ENCODE data around the gene LIMD2.
A peak's percentile ranks its signal among the peaks of the same experiment; 100 is the strongest.

The LIMD2 gene

GRCh38 chr17:63701868-63702720, 2.2 kb upstream of the LIMD2 start:
- peak in 1 of 2 donors; percentile 75 for DNase-seq (ENCODE audit: extremely low read depth in 1 of 2, low read depth in 1 of 2)

- no peak for DNase-seq (ENCODE audit: extremely low read depth in 1 of 2, low read depth in 1 of 2)
These were observed 1.5 kb upstream of the LIMD2 start for GRCh38 chr17:63701456-63701820.

- DNase-seq (ENCODE audit: extremely low read depth in 1 of 2, low read depth in 1 of 2), result no peak
These were observed 867 bp upstream of the LIMD2 start for GRCh38 chr17:63700528-63701455.

- DNase-seq (ENCODE audit: extremely low read depth in 1 of 2, low read depth in 1 of 2), result peak; percentile 65 to 75
These were observed 863 bp downstream of the LIMD2 start for GRCh38 chr17:63698886-63699637.

GRCh38 chr17:63698381-63698885, 1.5 kb downstream of the LIMD2 start:
- no peak for DNase-seq (ENCODE audit: extremely low read depth in 1 of 2, low read depth in 1 of 2)

- peak; percentile 53 to 80 for DNase-seq (ENCODE audit: extremely low read depth in 1 of 2, low read depth in 1 of 2)
These were observed 2.3 kb downstream of the LIMD2 start for GRCh38 chr17:63697341-63698286.

GRCh38 chr17:63696381-63696961, 3.5 kb downstream of the LIMD2 start:
- DNase-seq (ENCODE audit: extremely low read depth in 1 of 2, low read depth in 1 of 2), result no peak

- DNase-seq (ENCODE audit: extremely low read depth in 1 of 2, low read depth in 1 of 2), result no peak
These were observed 4.0 kb downstream of the LIMD2 start for GRCh38 chr17:63695889-63696288.

- DNase-seq (ENCODE audit: extremely low read depth in 1 of 2, low read depth in 1 of 2), result no peak
These were observed 4.8 kb downstream of the LIMD2 start for GRCh38 chr17:63694950-63695773.

GRCh38 chr17:63694229-63694949, 5.5 kb downstream of the LIMD2 start:
- DNase-seq (ENCODE audit: extremely low read depth in 1 of 2, low read depth in 1 of 2), result no peak

GRCh38 chr17:63693411-63694113, 6.4 kb downstream of the LIMD2 start:
- DNase-seq (ENCODE audit: extremely low read depth in 1 of 2, low read depth in 1 of 2), result no peak

- DNase-seq (ENCODE audit: extremely low read depth in 1 of 2, low read depth in 1 of 2), result no peak
These were observed 7.6 kb downstream of the LIMD2 start for GRCh38 chr17:63692195-63692816.

- DNase-seq (ENCODE audit: extremely low read depth in 1 of 2, low read depth in 1 of 2), result no peak
These were observed 10.4 kb downstream of the LIMD2 start for GRCh38 chr17:63689479-63689878.

- no peak for DNase-seq (ENCODE audit: extremely low read depth in 1 of 2, low read depth in 1 of 2)
These were observed 11.4 kb downstream of the LIMD2 start for GRCh38 chr17:63688396-63689020.

GRCh38 chr17:63686138-63686685, 13.7 kb downstream of the LIMD2 start:
- no peak for DNase-seq (ENCODE audit: extremely low read depth in 1 of 2, low read depth in 1 of 2)

GRCh38 chr17:63685578-63685977, 14.3 kb downstream of the LIMD2 start:
- no peak for DNase-seq (ENCODE audit: extremely low read depth in 1 of 2, low read depth in 1 of 2)
